Osteoblast (primary cell): ENCODE measurements around the gene PHOX2B. TPM values are rescaled to one million over a fixed set of nuclear protein-coding genes. Genes with fewer than 3 reads are reported as not detected.

Experiments
- DNase-seq: peaks from one replicate; pipeline ENCODE4 v3.0.0; 2011; ENCODE audit warnings: low spot score, mixed read lengths; ENCODE audit not compliant: insufficient read length; ENCODE audit errors: missing footprints
- H2AFZ ChIP-seq: 2 replicates; pipeline ENCODE4 v1.6.0; 2011; ENCODE audit warnings: mild to moderate bottlenecking, low read length
- H3K27ac ChIP-seq: 2 replicates; pipeline ENCODE4 v1.5.1; 2011; ENCODE audit warnings: mild to moderate bottlenecking, low read depth, low read length, moderate library complexity
- H3K27me3 ChIP-seq: 2 replicates; pipeline ENCODE4 v1.6.0; 2012; ENCODE audit warnings: mild to moderate bottlenecking, control low read depth, inconsistent platforms, low read length, moderate library complexity; ENCODE audit not compliant: insufficient read depth
- H3K36me3 ChIP-seq: 2 replicates; pipeline ENCODE4 v1.5.1; 2011; ENCODE audit warnings: mild to moderate bottlenecking, low read length, control low read depth, moderate library complexity; ENCODE audit not compliant: insufficient read depth
- H3K4me1 ChIP-seq: 2 replicates; pipeline ENCODE4 v1.5.1; 2011; ENCODE audit warnings: mild to moderate bottlenecking, low read length, control low read depth, moderate library complexity; ENCODE audit not compliant: insufficient read depth
- H3K4me2 ChIP-seq: 2 replicates; pipeline ENCODE4 v1.6.0; 2011; ENCODE audit warnings: mild to moderate bottlenecking, low read length; ENCODE audit not compliant: insufficient read depth
- H3K4me3 ChIP-seq: fragments of 200-600 bp; sonication (generic); 3 replicates; pipeline ENCODE4 v1.5.1; 2012; ENCODE audit warnings: mild to moderate bottlenecking, low read length, inconsistent platforms; ENCODE audit not compliant: insufficient read depth
- H3K79me2 ChIP-seq: 2 replicates; pipeline ENCODE4 v1.6.0; 2012; ENCODE audit warnings: mild to moderate bottlenecking, low read length, control low read depth, inconsistent platforms; ENCODE audit not compliant: insufficient read depth
- H3K9me3 ChIP-seq: 2 replicates; pipeline ENCODE4 v1.5.1; 2011; ENCODE audit warnings: low read depth, low read length, control low read depth
- H4K20me1 ChIP-seq: 2 replicates; pipeline ENCODE4 v1.6.0; 2012; ENCODE audit warnings: mild to moderate bottlenecking, low read length, control low read depth; ENCODE audit not compliant: insufficient read depth
- CTCF ChIP-seq: IDR thresholded peaks from 2 replicates; pipeline ENCODE4 v1.5.1; 2011; ENCODE audit warnings: mild to moderate bottlenecking, low read depth, low read length, moderate library complexity; ENCODE audit errors: extremely low read depth
- total RNA-seq: library from RNA; depleted of rRNA; stranded (reverse); fragments of >200 nt; gene quantifications from 2 replicates; pipeline ENCODE4 v1.2.3, GENCODE V29; 2012

PHOX2B gene
- total RNA-seq, 1 donor = not detected

- TF ChIP-seq CTCF = no peak
- Histone ChIP-seq H4K20me1 (no peaks in the 10 kb centered on the region), H3K4me3 (no peak overlapping the region), H3K27ac (no peak overlapping the region), H3K4me1 (peaks cover 4% of the 10 kb centered on the region), H3K4me2 (no peak overlapping the region), H3K79me2 (no peaks in the 10 kb centered on the region), H2AFZ (no peak overlapping the region), H3K9me3 (no peaks in the 10 kb centered on the region), H3K27me3 (no peaks in the 10 kb centered on the region), H3K36me3 (no peaks in the 10 kb centered on the region)
- DNase-seq = no peak
Observed at GRCh38 chr4:41718907-41719306, 29.6 kb downstream of the PHOX2B start.

GRCh38 chr4:41715155-41715554 is 33.4 kb downstream of the PHOX2B start:
- no peak overlapping the region for H3K4me3 ChIP-seq
- no peaks in the 10 kb centered on the region for H3K79me2 ChIP-seq
- H3K27me3 ChIP-seq = no peaks in the 10 kb centered on the region
- H2AFZ ChIP-seq = no peak overlapping the region
- H3K4me1 ChIP-seq = peaks cover 4% of the 10 kb centered on the region
- no peak for DNase-seq
- no peaks in the 10 kb centered on the region for H3K9me3 ChIP-seq
- H3K36me3 ChIP-seq = no peaks in the 10 kb centered on the region
- no peaks in the 10 kb centered on the region for H4K20me1 ChIP-seq
- no peak for TF ChIP-seq CTCF
- no peak overlapping the region for H3K4me2 ChIP-seq
- H3K27ac ChIP-seq = no peak overlapping the region

GRCh38 chr4:41714364-41715000 is 34.0 kb downstream of the PHOX2B start:
- TF ChIP-seq CTCF = no peak
- H3K27ac ChIP-seq = no peak overlapping the region
- H3K9me3 ChIP-seq = no peaks in the 10 kb centered on the region
- no peak overlapping the region for H3K4me2 ChIP-seq
- no peak overlapping the region for H2AFZ ChIP-seq
- H3K4me3 ChIP-seq = no peak overlapping the region
- no peaks in the 10 kb centered on the region for H3K27me3 ChIP-seq
- H3K79me2 ChIP-seq = no peaks in the 10 kb centered on the region
- DNase-seq = no peak
- H4K20me1 ChIP-seq = no peaks in the 10 kb centered on the region
- peaks cover 4% of the 10 kb centered on the region for H3K4me1 ChIP-seq
- H3K36me3 ChIP-seq = no peaks in the 10 kb centered on the region

GRCh38 chr4:41713768-41714167 is 34.8 kb downstream of the PHOX2B start:
- Histone ChIP-seq H3K4me2 (no peak overlapping the region), H3K27ac (no peak overlapping the region), H3K9me3 (no peaks in the 10 kb centered on the region), H3K4me3 (no peak overlapping the region), H3K79me2 (no peaks in the 10 kb centered on the region), H3K36me3 (no peaks in the 10 kb centered on the region), H2AFZ (no peak overlapping the region), H3K27me3 (no peaks in the 10 kb centered on the region), H3K4me1 (no peaks in the 10 kb centered on the region), H4K20me1 (no peaks in the 10 kb centered on the region)
- DNase-seq = no peak
- no peak for TF ChIP-seq CTCF
